Choroid plexus epithelial cell (primary cell): Measurements from ENCODE around the gene ZNF337.
"Not testable (repeated sequence)": the region's sequence is repeated elsewhere in the genome, so short reads cannot be mapped to it uniquely, and the experiment has no call there.

Source experiments
- DNase-seq: peaks from one replicate; pipeline ENCODE4 v3.0.0-alpha.2; 2010; ENCODE audit warnings: low read depth
- H3K4me3 ChIP-seq: 2 replicates; pipeline ENCODE4 v1.5.1; 2011; ENCODE audit warnings: low read depth, mild to moderate bottlenecking, control low read depth, low read length, moderate library complexity
- TF ChIP-seq, protein P1 (sequence below): conservative IDR thresholded peaks from 2 replicates; pipeline ENCODE4 v1.5.1; 2011; ENCODE audit warnings: low read depth, mild to moderate bottlenecking, control low read depth, inconsistent platforms, low read length, moderate library complexity

The ZNF337 gene

GRCh38 chr20:25733903-25734302 lies 37.2 kb upstream of the ZNF337 start:
- TF ChIP-seq, protein P1, sequence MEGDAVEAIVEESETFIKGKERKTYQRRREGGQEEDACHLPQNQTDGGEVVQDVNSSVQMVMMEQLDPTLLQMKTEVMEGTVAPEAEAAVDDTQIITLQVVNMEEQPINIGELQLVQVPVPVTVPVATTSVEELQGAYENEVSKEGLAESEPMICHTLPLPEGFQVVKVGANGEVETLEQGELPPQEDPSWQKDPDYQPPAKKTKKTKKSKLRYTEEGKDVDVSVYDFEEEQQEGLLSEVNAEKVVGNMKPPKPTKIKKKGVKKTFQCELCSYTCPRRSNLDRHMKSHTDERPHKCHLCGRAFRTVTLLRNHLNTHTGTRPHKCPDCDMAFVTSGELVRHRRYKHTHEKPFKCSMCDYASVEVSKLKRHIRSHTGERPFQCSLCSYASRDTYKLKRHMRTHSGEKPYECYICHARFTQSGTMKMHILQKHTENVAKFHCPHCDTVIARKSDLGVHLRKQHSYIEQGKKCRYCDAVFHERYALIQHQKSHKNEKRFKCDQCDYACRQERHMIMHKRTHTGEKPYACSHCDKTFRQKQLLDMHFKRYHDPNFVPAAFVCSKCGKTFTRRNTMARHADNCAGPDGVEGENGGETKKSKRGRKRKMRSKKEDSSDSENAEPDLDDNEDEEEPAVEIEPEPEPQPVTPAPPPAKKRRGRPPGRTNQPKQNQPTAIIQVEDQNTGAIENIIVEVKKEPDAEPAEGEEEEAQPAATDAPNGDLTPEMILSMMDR, result no peak
- no peak overlapping the region for H3K4me3 ChIP-seq
- DNase-seq, result no peak

DNA sequence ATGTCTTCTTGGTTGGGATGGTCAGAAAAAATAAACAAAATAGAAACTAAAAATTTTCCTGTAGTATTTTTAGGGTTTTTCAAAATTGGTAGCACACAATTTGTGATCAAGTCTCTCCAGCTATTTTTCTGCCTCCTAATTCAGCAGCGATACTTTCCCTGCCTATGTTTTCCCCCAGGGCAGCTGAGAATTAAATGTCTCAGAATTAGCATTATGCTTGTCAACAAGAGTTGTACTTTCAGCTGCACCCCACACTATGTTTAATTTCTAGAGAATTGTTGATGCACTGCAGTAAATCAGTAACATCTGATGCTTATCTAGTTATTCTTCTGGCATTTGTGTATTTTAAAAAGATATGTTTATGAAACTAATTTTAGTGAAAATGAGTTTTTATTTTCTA lies 34.2 kb upstream of the ZNF337 start:
- no peak overlapping the region for H3K4me3 ChIP-seq
- TF ChIP-seq, protein P1, result no peak
- DNase-seq, result no peak

DNA sequence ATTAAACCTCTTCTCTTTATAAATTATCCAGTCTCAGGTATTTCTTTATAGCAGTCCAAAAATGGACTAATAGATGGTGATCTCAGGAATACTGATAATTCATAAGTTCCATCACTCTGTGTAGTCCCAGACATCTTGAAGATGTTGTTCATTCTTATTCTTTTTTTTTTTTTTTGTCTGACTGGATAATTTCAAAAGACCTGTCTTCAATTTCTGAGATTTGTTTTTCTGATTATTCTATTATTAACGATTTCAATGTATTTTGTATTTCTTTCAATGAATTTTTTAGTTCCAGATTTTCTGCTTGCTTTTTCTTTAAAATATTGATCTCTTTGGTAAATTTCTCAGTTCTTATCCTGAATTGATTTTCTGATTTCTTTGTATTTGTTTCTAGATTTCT lies 29.7 kb upstream of the ZNF337 start:
- DNase-seq, result no peak
- no peak overlapping the region for H3K4me3 ChIP-seq
- TF ChIP-seq, protein P1, result no peak

GRCh38 chr20:25725639-25726038 lies 29.0 kb upstream of the ZNF337 start:
- TF ChIP-seq, protein P1, result no peak
- no peak for DNase-seq
- no peak overlapping the region for H3K4me3 ChIP-seq

DNA sequence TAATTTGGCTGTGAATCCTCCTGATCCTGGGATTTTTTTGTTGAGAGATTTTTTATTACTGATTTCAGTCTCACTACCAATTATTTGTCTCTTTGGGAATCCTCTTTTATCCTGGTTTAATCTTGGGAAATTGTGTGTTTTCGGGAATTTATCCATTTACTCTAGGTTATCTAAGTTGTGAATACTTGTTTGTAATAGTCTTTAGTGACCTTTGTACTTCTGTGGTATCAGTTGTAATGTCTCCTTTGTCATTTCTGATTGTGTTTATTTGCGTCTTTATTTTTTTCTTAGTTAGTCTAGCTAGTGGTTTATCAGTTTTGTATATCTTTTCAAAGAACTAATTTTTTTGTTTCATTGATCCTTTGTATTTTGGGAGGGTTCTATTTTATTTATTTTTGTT lies 27.3 kb upstream of the ZNF337 start:
- no peak overlapping the region for H3K4me3 ChIP-seq
- TF ChIP-seq, protein P1, result no peak
- DNase-seq, result no peak

GRCh38 chr20:25720285-25720684 lies 23.6 kb upstream of the ZNF337 start:
- DNase-seq, result no peak
- TF ChIP-seq, protein P1, result no peak
- H3K4me3 ChIP-seq, result no peak overlapping the region

GRCh38 chr20:25718896-25719809 lies 22.5 kb upstream of the ZNF337 start:
- not testable (repeated sequence) for H3K4me3 ChIP-seq, DNase-seq
